HG03378 (cell line): Measurements from ENCODE around the gene KIF26B.
"Not testable (repeated sequence)": the region's sequence is repeated elsewhere in the genome, so short reads cannot be mapped to it uniquely, and the experiment has no call there.

Experiments
- ATAC-seq: cut with Tn5 transposase; IDR thresholded peaks from one replicate; pipeline ENCODE4 v1.9.1; 2021; ENCODE audit warnings: mild to moderate bottlenecking, moderate library complexity; ENCODE audit not compliant: unreplicated experiment

Gene KIF26B

GRCh38 chr1:245378311-245378722, 223.5 kb downstream of the KIF26B start:
- no peak for ATAC-seq

DNA sequence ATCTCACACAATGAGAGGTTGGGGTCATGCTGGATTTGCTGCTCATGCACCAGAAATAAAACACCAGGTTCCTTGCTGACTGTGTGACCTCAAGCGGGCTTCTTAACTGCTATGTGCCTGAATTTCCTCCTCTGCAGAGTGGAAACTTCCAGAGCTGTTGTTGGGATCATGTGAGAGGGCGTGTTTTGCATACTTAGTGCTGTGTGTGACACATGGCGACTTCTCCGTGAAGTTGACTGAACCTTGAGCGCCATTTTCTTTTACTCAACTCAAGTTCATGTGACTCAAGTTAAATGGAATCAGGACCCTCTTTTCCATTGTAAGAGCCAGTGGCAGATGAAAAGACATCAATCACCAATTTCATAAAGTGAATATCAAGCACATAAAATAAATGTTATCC, 224.0 kb downstream of the KIF26B start:
- ATAC-seq, result no peak

DNA sequence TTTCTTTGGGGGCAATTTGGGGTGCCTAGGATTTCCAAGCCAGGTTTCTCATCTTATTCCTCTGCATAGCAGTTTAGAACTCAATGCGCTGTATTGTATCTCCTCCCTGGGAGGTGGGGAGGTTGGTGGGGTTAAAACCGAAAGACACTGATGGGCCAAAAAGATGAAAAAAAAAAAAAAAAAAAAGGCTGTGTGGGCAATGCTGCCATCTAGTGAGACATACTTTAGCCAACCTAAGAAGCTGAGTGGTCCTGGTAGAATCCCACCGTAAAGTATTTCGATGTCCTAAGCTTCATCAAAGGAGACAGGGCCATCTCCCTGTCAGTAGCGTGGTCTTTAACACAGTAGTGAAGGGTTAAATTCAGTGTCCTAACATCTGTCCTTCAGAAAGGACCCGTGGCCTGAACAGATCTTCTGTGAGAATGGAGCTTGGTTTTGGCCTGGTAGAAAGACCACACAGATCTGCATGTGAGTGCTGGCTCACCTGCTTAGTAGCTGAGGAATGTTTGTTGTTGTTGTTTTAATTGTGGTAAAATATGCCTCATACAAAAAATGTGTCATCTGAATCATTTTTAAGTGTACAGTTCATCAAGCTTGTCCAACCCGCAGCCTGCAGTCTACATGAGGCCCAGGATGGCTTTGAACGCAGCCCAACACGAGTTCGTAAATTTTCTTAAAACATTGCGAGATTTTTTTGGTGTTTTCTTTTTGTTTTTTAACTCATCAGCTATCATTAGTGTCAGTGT, 226.2 kb downstream of the KIF26B start:
- no peak for ATAC-seq

DNA sequence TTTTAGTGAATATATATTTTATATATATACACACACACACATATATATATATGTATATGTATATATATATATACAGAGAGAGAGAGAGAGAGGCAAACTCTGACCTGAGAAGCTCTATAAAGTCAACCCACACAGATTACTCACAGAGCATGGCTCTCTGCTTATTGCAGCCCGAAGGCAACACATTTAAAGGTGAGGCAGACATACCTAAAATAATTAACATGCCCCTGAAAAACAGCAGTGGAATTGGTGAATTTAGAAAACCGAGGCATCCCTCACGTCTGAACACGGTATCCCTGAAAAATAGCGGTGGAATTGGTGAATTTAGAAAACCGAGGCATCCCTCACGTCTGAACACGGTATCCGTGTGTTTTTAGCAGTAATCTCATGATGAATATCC, 228.2 kb downstream of the KIF26B start:
- ATAC-seq, result no peak

GRCh38 chr1:245383396-245384330, 228.9 kb downstream of the KIF26B start:
- ATAC-seq, result no peak

- no peak for ATAC-seq
Observed at GRCh38 chr1:245386297-245386971, 231.6 kb downstream of the KIF26B start.

DNA sequence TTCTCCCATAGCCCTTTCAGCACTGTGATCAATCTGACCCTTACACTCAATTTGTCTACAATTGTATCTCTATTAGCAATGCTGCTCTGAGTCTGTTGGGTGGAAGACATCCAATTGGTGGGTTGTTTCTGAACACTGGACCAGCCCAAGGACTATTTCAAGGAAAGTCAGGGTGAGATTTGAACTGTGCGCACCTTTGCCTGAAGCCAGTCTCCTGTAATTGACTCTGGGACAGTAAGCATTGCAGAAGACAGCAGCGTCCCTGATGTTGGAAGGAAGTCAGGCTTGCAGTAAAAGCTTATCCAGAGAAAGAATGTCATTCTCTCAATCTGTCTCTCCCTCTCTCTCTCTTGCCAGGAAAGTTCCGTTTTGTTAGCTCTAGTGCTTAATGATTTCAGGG, 233.9 kb downstream of the KIF26B start:
- ATAC-seq, result no peak

- ATAC-seq, result no peak
Observed at GRCh38 chr1:245389873-245390272, 235.1 kb downstream of the KIF26B start.

GRCh38 chr1:245390975-245391374, 236.2 kb downstream of the KIF26B start:
- ATAC-seq, result no peak

- no peak for ATAC-seq
Observed at GRCh38 chr1:245393694-245394093, 238.9 kb downstream of the KIF26B start.

GRCh38 chr1:245395680-245396079, 240.9 kb downstream of the KIF26B start:
- no peak for ATAC-seq

DNA sequence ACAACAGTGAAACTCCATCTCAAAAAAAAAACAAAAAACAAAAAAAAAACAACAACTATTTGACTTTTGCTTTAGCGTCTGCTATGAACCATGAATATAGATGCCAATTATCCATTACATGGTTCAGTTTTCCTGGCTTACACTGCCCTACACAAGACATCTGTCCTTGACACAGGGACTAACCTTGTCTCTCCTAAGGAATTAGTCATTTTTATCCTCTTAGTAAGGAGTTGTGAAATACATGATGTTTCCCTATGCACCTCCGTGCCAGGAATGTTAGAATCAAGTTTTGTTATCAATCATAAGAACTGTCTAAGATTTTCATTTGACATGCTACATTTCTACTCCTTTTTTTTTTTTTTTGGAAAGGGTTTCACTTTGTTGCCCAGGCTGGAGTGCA, 241.8 kb downstream of the KIF26B start:
- ATAC-seq, result no peak

- ATAC-seq, result no peak
Observed at GRCh38 chr1:245397771-245398170, 243.0 kb downstream of the KIF26B start.

- no peak for ATAC-seq
Observed at GRCh38 chr1:245398180-245398579, 243.4 kb downstream of the KIF26B start.

DNA sequence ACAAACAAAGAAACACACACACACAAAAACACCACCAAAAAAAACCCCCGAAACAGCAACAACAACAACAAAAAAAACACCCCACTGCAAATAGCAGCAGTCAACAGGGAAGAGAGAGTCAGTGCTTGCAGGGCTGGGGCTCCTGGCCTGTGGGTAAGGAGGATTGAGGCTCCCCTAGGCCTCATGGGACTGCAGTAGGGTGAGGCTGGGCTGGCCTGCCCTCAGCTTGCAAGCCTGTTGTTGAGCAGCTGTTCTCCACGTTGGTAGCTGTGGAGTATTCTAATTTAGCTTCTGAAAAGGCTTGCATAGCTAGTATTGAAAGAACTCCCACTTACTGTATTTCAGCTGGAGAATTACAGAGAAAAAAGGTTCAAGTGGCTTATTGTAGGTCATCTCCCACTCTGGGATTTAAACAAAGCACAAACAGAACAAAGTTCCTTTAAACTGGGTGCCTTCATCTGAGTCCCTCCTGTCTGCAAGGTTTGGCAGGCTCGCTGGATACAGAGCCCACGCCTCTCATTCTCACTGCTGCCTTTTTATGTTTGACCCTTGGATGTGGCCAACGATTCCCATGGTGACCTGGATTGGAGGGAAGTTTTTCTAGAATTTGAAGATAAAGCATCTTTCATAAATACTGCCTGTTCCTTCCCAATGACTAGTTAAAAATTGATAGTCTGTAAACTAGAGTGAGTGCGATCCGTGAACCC, 247.2 kb downstream of the KIF26B start:
- ATAC-seq, result no peak

- not testable (repeated sequence) for ATAC-seq
Observed at GRCh38 chr1:245402998-245403397, 248.2 kb downstream of the KIF26B start.

GRCh38 chr1:245404527-245404926, 249.7 kb downstream of the KIF26B start:
- ATAC-seq, result no peak

DNA sequence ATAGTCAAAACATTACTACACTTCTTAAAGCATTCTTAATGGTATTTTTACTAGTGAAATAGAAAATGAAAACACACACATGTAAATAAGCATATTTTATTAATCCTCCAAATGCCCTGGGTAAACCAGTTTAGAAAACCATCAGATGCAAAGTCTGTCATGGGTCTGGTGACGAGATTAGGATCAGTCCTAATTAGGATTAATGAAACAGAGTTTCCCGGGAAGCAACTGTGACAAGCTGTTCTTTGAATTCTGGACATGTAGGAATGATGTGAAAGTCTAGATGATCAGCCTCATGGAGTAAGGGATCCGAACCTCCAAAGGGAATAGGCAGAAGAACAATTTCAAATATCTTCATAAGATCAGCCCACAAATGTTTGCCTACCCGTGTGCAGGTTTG, 250.2 kb downstream of the KIF26B start:
- ATAC-seq, result no peak

DNA sequence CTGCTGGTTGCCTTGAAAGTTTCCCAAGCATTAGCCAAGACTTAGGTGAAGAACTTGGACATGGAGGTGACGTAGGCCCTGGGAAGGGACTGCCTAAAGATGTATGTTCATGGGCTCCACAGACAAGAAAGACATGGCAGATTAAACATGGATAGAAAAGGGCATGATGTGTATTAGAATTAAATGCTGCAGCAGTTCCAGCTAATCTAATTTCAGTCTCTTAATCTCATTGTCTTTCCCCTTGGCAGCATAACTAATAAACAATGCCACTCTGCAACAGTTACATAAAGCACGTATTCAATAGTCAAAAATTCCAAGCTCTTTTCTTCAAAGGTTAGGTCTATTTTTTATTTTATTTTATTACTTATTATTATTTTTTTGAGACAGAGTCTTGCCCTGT, 251.6 kb downstream of the KIF26B start:
- no peak for ATAC-seq

- ATAC-seq, result no peak
Observed at GRCh38 chr1:245407983-245408382, 253.2 kb downstream of the KIF26B start.
